ENCODE data around the gene HAO2. TPM values are rescaled to one million over a fixed set of nuclear protein-coding genes. Genes with fewer than 3 reads are reported as not detected.

The HAO2 gene
- total RNA-seq, 2 donors from 2014 or later: not detected

DNA sequence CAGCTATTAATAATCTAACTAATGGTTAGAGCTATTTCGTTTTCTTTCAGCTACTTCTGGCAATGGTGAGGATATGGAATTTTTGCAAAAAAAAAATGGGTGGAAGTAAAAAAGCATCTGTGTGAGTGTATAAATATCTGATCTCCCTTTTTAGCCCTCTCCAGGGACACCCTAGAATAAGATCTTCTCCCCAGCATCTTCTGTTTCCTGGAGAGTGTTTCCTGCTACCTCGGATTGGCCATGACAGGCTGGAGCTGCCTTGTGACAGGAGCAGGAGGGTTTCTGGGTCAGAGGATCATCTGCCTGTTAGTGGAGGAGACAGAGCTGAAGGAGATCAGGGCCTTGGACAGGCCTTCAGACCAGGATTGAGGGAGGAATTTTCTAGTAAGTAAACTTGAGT is 70.2 kb downstream of the HAO2 start:
- no peaks in the 10 kb centered on the region for H3K4me1 Mint-ChIP-seq
- ATAC-seq (no peak), DNase-seq (no peak)
- peaks cover 1% of the 10 kb centered on the region for H3K27me3 Mint-ChIP-seq
- no peak overlapping the region for H3K4me3 Mint-ChIP-seq
- H3K27ac Mint-ChIP-seq: no peak overlapping the region
- H3K9me3 ChIP-seq (ENCODE audit: control insufficient read depth, low read length, poor library complexity, severe bottlenecking): no peaks in the 10 kb centered on the region
- H3K36me3 Mint-ChIP-seq (ENCODE audit: low read depth): no peaks in the 10 kb centered on the region

DNA sequence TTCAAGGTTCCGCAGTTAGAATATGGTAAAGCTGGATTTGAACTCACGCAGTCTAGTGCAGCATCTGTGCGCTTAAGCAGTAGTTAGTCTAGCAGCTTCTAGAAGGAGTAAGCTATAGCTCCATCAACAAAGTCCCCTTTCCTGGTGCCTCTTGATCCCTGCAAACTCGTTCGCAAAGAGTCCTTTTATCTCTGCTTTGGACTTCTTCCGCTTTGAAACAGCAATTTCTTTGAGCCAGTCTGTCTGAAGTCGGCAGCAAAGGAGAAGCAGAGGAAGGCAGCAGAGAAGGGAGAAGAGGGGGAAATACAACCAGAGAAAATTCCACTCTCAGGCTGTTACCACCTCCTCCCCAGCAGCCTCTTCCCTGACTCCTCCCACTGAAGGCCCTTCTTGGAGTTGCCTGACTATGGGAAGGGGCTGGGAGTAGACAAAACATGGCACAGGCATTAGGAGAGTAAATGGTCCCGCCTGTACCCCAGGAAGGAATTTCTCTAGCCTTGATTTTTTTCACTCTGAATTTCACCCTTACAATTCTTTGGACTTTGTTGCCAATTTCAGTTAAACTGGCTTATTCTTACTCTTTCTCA is 72.2 kb downstream of the HAO2 start:
- ATAC-seq (no peak), DNase-seq (no peak)
- H3K27me3 Mint-ChIP-seq: peaks cover 10% of the 10 kb centered on the region
- no peaks in the 10 kb centered on the region for H3K4me1 Mint-ChIP-seq
- H3K27ac Mint-ChIP-seq: no peak overlapping the region
- no peaks in the 10 kb centered on the region for H3K9me3 ChIP-seq (ENCODE audit: control insufficient read depth, low read length, poor library complexity, severe bottlenecking)
- no peak overlapping the region for H3K4me3 Mint-ChIP-seq
- no peaks in the 10 kb centered on the region for H3K36me3 Mint-ChIP-seq (ENCODE audit: low read depth)

DNA sequence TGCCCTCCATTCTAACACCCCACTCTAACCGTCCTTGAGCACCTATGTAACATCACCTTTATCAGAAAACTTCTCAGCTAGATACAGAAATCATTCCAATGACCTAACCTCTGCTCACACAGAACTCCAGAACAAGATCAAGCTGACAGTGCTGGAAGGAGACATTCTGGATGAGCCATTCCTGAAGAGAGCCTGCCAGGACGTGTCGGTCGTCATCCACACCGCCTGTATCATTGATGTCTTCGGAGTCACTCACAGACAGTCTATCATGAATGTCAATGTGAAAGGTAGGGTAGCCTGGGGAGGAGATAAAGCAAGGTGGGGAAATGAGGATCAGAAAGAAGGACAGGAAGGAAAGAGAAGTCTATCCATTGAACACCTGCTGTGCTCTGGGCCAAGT is 74.2 kb downstream of the HAO2 start:
- no peaks in the 10 kb centered on the region for H3K4me1 Mint-ChIP-seq
- no peak for ATAC-seq
- DNase-seq: no peak
- H3K27ac Mint-ChIP-seq: no peak overlapping the region
- no peaks in the 10 kb centered on the region for H3K36me3 Mint-ChIP-seq (ENCODE audit: low read depth)
- no peak overlapping the region for H3K4me3 Mint-ChIP-seq
- H3K9me3 ChIP-seq (ENCODE audit: control insufficient read depth, low read length, poor library complexity, severe bottlenecking): no peaks in the 10 kb centered on the region
- H3K27me3 Mint-ChIP-seq: peaks cover 10% of the 10 kb centered on the region

Other genes starting within 250 kb of the HAO2 start
- gene WARS2, start 228.1 kb upstream of the HAO2 start, total RNA-seq: 10 to 100 TPM; 30.3 to 31.1 TPM
- gene HSD3B2, start 46.4 kb downstream of the HAO2 start, total RNA-seq: not detected
- not detected for gene HSD3B1, start 138.4 kb downstream of the HAO2 start, total RNA-seq